HL-60 (cell line): Measurements from ENCODE around the gene SOWAHC.

ENCODE experiments used
- DNase-seq, 2 experiments: peaks; one replicate each; pipeline ENCODE4 v3.0.0-alpha.2; 2010 to 2020; ENCODE audit warnings: low read depth in 1 of 2, low spot score in 1 of 2
- H3K27ac ChIP-seq: fragments of 250-450 bp; sonication (Bioruptor Pico); replicated peaks from 2 replicates; pipeline ENCODE4 v1.5.1; 2020; ENCODE audit warnings: mild to moderate bottlenecking, moderate library complexity
- H3K27me3 ChIP-seq: fragments of 250-450 bp; sonication (Bioruptor Pico); 2 replicates; pipeline ENCODE4 v1.5.1; 2021; ENCODE audit warnings: mild to moderate bottlenecking, moderate library complexity; ENCODE audit not compliant: insufficient read depth, poor library complexity, severe bottlenecking
- H3K4me3 ChIP-seq: replicated peaks from 2 replicates; pipeline ENCODE4 v1.5.1; 2011; ENCODE audit warnings: mild to moderate bottlenecking, control low read depth, low read length; ENCODE audit not compliant: insufficient read depth
- GABPA ChIP-seq: IDR thresholded peaks from 2 replicates; pipeline ENCODE4 v1.6.1; 2012; ENCODE audit warnings: low read depth
- POLR2AphosphoS5 ChIP-seq: IDR thresholded peaks from 2 replicates; pipeline ENCODE4 v1.6.1; 2012; ENCODE audit warnings: low read depth
- SPI1 ChIP-seq: IDR thresholded peaks from 2 replicates; pipeline ENCODE4 v1.6.1; 2012; ENCODE audit warnings: low read depth, mild to moderate bottlenecking, borderline replicate concordance
- TF ChIP-seq, protein P1 (sequence below): IDR thresholded peaks from 2 replicates; pipeline ENCODE4 v1.6.1; 2012; ENCODE audit warnings: low read depth; ENCODE audit not compliant: insufficient replicate concordance
- TF ChIP-seq, protein P2 (sequence below): IDR thresholded peaks from one replicate; pipeline ENCODE4 v1.5.1; 2011; ENCODE audit warnings: low read length, control low read depth, inconsistent platforms; ENCODE audit not compliant: insufficient read depth

SOWAHC gene

GRCh38 chr2:109654326-109655050, 40.3 kb downstream of the SOWAHC start:
- TF ChIP-seq, protein P1, sequence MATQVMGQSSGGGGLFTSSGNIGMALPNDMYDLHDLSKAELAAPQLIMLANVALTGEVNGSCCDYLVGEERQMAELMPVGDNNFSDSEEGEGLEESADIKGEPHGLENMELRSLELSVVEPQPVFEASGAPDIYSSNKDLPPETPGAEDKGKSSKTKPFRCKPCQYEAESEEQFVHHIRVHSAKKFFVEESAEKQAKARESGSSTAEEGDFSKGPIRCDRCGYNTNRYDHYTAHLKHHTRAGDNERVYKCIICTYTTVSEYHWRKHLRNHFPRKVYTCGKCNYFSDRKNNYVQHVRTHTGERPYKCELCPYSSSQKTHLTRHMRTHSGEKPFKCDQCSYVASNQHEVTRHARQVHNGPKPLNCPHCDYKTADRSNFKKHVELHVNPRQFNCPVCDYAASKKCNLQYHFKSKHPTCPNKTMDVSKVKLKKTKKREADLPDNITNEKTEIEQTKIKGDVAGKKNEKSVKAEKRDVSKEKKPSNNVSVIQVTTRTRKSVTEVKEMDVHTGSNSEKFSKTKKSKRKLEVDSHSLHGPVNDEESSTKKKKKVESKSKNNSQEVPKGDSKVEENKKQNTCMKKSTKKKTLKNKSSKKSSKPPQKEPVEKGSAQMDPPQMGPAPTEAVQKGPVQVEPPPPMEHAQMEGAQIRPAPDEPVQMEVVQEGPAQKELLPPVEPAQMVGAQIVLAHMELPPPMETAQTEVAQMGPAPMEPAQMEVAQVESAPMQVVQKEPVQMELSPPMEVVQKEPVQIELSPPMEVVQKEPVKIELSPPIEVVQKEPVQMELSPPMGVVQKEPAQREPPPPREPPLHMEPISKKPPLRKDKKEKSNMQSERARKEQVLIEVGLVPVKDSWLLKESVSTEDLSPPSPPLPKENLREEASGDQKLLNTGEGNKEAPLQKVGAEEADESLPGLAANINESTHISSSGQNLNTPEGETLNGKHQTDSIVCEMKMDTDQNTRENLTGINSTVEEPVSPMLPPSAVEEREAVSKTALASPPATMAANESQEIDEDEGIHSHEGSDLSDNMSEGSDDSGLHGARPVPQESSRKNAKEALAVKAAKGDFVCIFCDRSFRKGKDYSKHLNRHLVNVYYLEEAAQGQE = no peak
- TF ChIP-seq SPI1 (no peak), GABPA (no peak)
- no peak overlapping the region for H3K27ac ChIP-seq
- no peak overlapping the region for H3K4me3 ChIP-seq
- no peak for DNase-seq
- H3K27me3 ChIP-seq = no peaks in the 10 kb centered on the region

DNA sequence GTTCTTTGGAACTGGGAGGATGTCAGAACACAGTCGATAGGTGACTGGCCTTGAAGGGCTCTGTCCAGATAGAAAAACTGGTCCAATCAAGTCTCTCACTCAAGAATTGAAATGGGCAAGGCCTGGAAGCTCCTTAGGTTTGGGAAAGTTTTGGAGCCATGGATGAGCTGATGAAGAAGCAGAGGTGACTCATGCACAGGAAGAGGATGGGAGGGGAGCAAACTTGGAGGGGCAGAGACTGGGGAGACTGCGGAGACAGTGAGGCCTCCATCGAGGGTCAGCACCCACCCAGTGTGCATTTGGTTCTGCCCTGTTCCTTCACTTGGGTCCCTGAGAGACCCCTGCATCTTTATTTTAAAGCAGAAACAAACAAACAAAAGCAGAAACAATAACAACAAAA, 41.1 kb downstream of the SOWAHC start:
- Histone ChIP-seq H3K27ac (no peak overlapping the region), H3K4me3 (no peak overlapping the region), H3K27me3 (no peaks in the 10 kb centered on the region)
- no peak for DNase-seq
- TF ChIP-seq POLR2AphosphoS5 (no peak), SPI1 (no peak), GABPA (no peak)
- TF ChIP-seq, protein P2, sequence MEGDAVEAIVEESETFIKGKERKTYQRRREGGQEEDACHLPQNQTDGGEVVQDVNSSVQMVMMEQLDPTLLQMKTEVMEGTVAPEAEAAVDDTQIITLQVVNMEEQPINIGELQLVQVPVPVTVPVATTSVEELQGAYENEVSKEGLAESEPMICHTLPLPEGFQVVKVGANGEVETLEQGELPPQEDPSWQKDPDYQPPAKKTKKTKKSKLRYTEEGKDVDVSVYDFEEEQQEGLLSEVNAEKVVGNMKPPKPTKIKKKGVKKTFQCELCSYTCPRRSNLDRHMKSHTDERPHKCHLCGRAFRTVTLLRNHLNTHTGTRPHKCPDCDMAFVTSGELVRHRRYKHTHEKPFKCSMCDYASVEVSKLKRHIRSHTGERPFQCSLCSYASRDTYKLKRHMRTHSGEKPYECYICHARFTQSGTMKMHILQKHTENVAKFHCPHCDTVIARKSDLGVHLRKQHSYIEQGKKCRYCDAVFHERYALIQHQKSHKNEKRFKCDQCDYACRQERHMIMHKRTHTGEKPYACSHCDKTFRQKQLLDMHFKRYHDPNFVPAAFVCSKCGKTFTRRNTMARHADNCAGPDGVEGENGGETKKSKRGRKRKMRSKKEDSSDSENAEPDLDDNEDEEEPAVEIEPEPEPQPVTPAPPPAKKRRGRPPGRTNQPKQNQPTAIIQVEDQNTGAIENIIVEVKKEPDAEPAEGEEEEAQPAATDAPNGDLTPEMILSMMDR = no peak
- TF ChIP-seq, protein P1 = no peak

- Histone ChIP-seq H3K27me3 (no peaks in the 10 kb centered on the region), H3K27ac (no peak overlapping the region), H3K4me3 (no peak overlapping the region)
- TF ChIP-seq POLR2AphosphoS5 (no peak), SPI1 (no peak), GABPA (no peak)
- TF ChIP-seq, protein P1 = no peak
- TF ChIP-seq, protein P2 = no peak
- DNase-seq = no peak
Observed at GRCh38 chr2:109659396-109660045, 45.4 kb downstream of the SOWAHC start.
